A549 (cell line): Measurements from ENCODE around the gene GCLC.

Experiments
- EP300 ChIP-seq, 2 experiments: fragments of >200 bp; sonication (Bioruptor Twin); formaldehyde crosslinking; IDR thresholded peaks; 2 replicates in 1 of 2; 3 replicates in 1 of 2; pipeline ENCODE4 v1.6.1; 2016 to 2017
- ESRRA ChIP-seq: fragments of 150-350 bp; IDR thresholded peaks from 2 replicates; pipeline ENCODE4 v1.6.1; 2014; ENCODE audit warnings: mild to moderate bottlenecking, low read length, borderline replicate concordance
- KDM1A ChIP-seq: fragments of 200-600 bp; sonication (generic); IDR thresholded peaks from 2 replicates; pipeline ENCODE4 v1.6.1; 2016; ENCODE audit warnings: low read depth, mild to moderate bottlenecking
- POLR2A ChIP-seq: IDR thresholded peaks from 2 replicates; pipeline ENCODE4 v1.6.1; 2012; ENCODE audit warnings: mild to moderate bottlenecking, low read length
- POLR2AphosphoS2 ChIP-seq: conservative IDR thresholded peaks from 2 replicates; pipeline ENCODE4 v1.6.1; 2012; ENCODE audit warnings: low read length, improper control_type of control experiment, inconsistent platforms
- RAD21 ChIP-seq, 2 experiments: fragments of >200 bp in 1 of 2; sonication (Bioruptor Twin) in 1 of 2; formaldehyde crosslinking in 1 of 2; IDR thresholded peaks in 1 of 2; conservative IDR thresholded peaks in 1 of 2; 2 replicates in 1 of 2; 3 replicates in 1 of 2; pipeline ENCODE4 v1.6.1; 2012 to 2018; ENCODE audit warnings: inconsistent platforms in 1 of 2
- SREBF2 ChIP-seq: fragments of 450-650 bp; IDR thresholded peaks from 2 replicates; pipeline ENCODE4 v1.6.1; 2014; ENCODE audit warnings: mild to moderate bottlenecking, moderate library complexity
- TP53 ChIP-seq: fragments of 250-450 bp; sonication (Bioruptor Pico); IDR thresholded peaks from 2 replicates; pipeline ENCODE4 v1.5.0; 2021; ENCODE audit warnings: mild to moderate bottlenecking, moderate library complexity
- TF ChIP-seq, protein P1 (sequence below): fragments of >200 bp; sonication (Bioruptor Twin); formaldehyde crosslinking; IDR thresholded peaks from 3 replicates; pipeline ENCODE4 v1.5.1; 2016
- TF ChIP-seq, protein P2 (sequence below): IDR thresholded peaks from 2 replicates; pipeline ENCODE4 v1.6.1; 2012
- TF ChIP-seq, protein P3 (sequence below): IDR thresholded peaks from 2 replicates; pipeline ENCODE4 v1.6.1; 2012; ENCODE audit warnings: low read depth, borderline replicate concordance
- TF ChIP-seq, protein P4 (sequence below): IDR thresholded peaks from 2 replicates; pipeline ENCODE4 v1.6.1; 2012
- TF ChIP-seq, protein P5 (sequence below): fragments of 150-350 bp; IDR thresholded peaks from 2 replicates; pipeline ENCODE4 v1.6.1; 2014; ENCODE audit warnings: low read depth, mild to moderate bottlenecking, low read length

DNA sequence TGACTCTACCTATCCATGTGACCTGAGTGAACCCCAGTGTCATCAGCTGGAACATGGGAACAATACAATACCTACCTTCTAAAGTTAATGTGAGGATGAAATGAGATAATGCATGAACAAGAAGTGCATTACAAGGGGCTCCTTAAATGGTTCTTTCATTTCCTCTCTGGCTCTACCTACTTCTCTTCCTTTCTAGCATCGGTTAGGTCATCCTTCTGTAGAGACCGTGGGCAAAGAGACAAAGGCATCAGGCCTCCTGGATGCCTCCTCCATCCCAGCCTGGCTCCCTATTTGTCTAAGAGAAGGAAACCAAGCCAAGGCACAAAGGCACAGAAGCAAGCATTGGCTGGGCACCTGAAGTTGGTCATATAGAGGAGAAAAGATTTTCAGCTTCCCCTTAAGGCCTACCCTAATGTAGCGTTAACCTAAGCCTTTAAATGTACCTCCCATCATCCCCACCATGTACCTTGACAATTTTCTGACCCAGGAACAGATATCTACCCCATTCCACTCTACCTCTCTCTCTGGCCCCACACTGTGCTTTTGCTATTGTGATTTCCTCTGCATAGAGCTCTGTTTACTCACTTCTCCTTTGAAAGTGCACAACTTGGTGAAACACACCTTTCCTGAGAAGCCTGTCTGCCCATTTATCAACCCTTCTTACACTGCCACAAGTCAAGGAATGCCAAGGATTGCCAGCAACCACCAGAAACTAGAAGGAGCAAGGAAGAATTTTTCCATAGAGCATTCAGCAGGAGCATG is 86.6 kb downstream of the GCLC start:
- TF ChIP-seq, protein P1, sequence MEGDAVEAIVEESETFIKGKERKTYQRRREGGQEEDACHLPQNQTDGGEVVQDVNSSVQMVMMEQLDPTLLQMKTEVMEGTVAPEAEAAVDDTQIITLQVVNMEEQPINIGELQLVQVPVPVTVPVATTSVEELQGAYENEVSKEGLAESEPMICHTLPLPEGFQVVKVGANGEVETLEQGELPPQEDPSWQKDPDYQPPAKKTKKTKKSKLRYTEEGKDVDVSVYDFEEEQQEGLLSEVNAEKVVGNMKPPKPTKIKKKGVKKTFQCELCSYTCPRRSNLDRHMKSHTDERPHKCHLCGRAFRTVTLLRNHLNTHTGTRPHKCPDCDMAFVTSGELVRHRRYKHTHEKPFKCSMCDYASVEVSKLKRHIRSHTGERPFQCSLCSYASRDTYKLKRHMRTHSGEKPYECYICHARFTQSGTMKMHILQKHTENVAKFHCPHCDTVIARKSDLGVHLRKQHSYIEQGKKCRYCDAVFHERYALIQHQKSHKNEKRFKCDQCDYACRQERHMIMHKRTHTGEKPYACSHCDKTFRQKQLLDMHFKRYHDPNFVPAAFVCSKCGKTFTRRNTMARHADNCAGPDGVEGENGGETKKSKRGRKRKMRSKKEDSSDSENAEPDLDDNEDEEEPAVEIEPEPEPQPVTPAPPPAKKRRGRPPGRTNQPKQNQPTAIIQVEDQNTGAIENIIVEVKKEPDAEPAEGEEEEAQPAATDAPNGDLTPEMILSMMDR = no peak
- TF ChIP-seq SREBF2 = no peak
- no peak for TF ChIP-seq POLR2A
- TF ChIP-seq, protein P2, sequence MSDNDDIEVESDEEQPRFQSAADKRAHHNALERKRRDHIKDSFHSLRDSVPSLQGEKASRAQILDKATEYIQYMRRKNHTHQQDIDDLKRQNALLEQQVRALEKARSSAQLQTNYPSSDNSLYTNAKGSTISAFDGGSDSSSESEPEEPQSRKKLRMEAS = no peak
- TF ChIP-seq, protein P3, sequence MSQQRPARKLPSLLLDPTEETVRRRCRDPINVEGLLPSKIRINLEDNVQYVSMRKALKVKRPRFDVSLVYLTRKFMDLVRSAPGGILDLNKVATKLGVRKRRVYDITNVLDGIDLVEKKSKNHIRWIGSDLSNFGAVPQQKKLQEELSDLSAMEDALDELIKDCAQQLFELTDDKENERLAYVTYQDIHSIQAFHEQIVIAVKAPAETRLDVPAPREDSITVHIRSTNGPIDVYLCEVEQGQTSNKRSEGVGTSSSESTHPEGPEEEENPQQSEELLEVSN = no peak
- TF ChIP-seq TP53 (CRISPR knock-in tag) = no peak
- TF ChIP-seq, protein P4, sequence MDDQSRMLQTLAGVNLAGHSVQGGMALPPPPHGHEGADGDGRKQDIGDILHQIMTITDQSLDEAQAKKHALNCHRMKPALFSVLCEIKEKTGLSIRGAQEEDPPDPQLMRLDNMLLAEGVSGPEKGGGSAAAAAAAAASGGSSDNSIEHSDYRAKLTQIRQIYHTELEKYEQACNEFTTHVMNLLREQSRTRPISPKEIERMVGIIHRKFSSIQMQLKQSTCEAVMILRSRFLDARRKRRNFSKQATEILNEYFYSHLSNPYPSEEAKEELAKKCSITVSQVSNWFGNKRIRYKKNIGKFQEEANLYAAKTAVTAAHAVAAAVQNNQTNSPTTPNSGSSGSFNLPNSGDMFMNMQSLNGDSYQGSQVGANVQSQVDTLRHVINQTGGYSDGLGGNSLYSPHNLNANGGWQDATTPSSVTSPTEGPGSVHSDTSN = no peak
- TF ChIP-seq ESRRA = no peak
- no peak for TF ChIP-seq POLR2AphosphoS2
- TF ChIP-seq, protein P5, sequence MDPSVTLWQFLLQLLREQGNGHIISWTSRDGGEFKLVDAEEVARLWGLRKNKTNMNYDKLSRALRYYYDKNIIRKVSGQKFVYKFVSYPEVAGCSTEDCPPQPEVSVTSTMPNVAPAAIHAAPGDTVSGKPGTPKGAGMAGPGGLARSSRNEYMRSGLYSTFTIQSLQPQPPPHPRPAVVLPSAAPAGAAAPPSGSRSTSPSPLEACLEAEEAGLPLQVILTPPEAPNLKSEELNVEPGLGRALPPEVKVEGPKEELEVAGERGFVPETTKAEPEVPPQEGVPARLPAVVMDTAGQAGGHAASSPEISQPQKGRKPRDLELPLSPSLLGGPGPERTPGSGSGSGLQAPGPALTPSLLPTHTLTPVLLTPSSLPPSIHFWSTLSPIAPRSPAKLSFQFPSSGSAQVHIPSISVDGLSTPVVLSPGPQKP = no peak
- TF ChIP-seq EP300 (IDR thresholded peaks at IDR 0.05) = no peak
- no peak for TF ChIP-seq KDM1A
- no peak for TF ChIP-seq RAD21 (conservative IDR thresholded peaks at IDR 0.05 in 1 of 2, IDR thresholded peaks at IDR 0.05 in 1 of 2)
